Astrocyte (in vitro differentiated cells and primary cell): ENCODE data around the gene ASCL5. TPM values are rescaled to one million over a fixed set of nuclear protein-coding genes. Genes with fewer than 3 reads are reported as not detected.

ENCODE experiments used
- DNase-seq: peaks from one replicate; pipeline ENCODE4 v3.0.0-alpha.2; 2010; ENCODE audit warnings: low read depth
- FAIRE-seq: peaks from 2 replicates; lab custom pipeline; 2011; peaks lifted over from hg19 to GRCh38; lab: Jason Lieb, UNC
- H2AFZ ChIP-seq: 2 replicates; pipeline ENCODE4 v1.6.0; 2012; ENCODE audit warnings: low read depth, low read length, inconsistent platforms
- H3K27ac ChIP-seq: 2 replicates; pipeline ENCODE4 v1.5.1; 2011; ENCODE audit warnings: low read depth, low read length, inconsistent platforms
- H3K27me3 ChIP-seq: 2 replicates; pipeline ENCODE4 v1.6.0; 2011; ENCODE audit warnings: low read length, inconsistent platforms; ENCODE audit not compliant: insufficient read depth
- H3K36me3 ChIP-seq: 2 replicates; pipeline ENCODE4 v1.5.1; 2011; ENCODE audit warnings: low read length, inconsistent platforms; ENCODE audit not compliant: insufficient read depth
- H3K4me1 ChIP-seq: 2 replicates; pipeline ENCODE4 v1.5.1; 2011; ENCODE audit warnings: low read length, inconsistent platforms; ENCODE audit not compliant: insufficient read depth
- H3K4me2 ChIP-seq: 2 replicates; pipeline ENCODE4 v1.6.0; 2012; ENCODE audit warnings: low read length, inconsistent platforms
- H3K4me3 ChIP-seq: 2 replicates; pipeline ENCODE4 v1.5.1; 2011; ENCODE audit warnings: low read depth, mild to moderate bottlenecking, low read length, inconsistent platforms; ENCODE audit not compliant: insufficient read depth
- H3K79me2 ChIP-seq: 2 replicates; pipeline ENCODE4 v1.6.0; 2012; ENCODE audit warnings: mild to moderate bottlenecking, low read length, inconsistent platforms; ENCODE audit not compliant: insufficient read depth
- H3K9ac ChIP-seq: 2 replicates; pipeline ENCODE4 v1.6.0; 2012; ENCODE audit warnings: mild to moderate bottlenecking, low read length, inconsistent platforms
- H3K9me3 ChIP-seq: 2 replicates; pipeline ENCODE4 v1.5.1; 2012; ENCODE audit warnings: low read depth, mild to moderate bottlenecking, low read length, inconsistent platforms; ENCODE audit not compliant: insufficient read depth
- H4K20me1 ChIP-seq: 2 replicates; pipeline ENCODE4 v1.6.0; 2012; ENCODE audit warnings: low read length, inconsistent platforms; ENCODE audit not compliant: insufficient read depth
- H3K27ac Mint-ChIP-seq: one replicate; pipeline ENCODE4 v1.8.0; 2021; ENCODE audit warnings: mild to moderate bottlenecking, mixed read lengths; ENCODE audit not compliant: unreplicated experiment
- H3K27me3 Mint-ChIP-seq: one replicate; pipeline ENCODE4 v1.8.0; 2021; ENCODE audit warnings: low read depth, mixed read lengths; ENCODE audit not compliant: unreplicated experiment
- H3K36me3 Mint-ChIP-seq: one replicate; pipeline ENCODE4 v1.8.0; 2021; ENCODE audit warnings: low read depth, mixed read lengths; ENCODE audit not compliant: unreplicated experiment
- H3K4me1 Mint-ChIP-seq: one replicate; pipeline ENCODE4 v1.8.0; 2021; ENCODE audit warnings: low read depth, mixed read lengths; ENCODE audit not compliant: unreplicated experiment
- H3K4me3 Mint-ChIP-seq: one replicate; pipeline ENCODE4 v1.8.0; 2021; ENCODE audit warnings: mild to moderate bottlenecking, moderate library complexity, mixed read lengths; ENCODE audit not compliant: unreplicated experiment
- H3K9me3 Mint-ChIP-seq: one replicate; pipeline ENCODE4 v1.8.0; 2021; ENCODE audit warnings: mild to moderate bottlenecking, mixed read lengths; ENCODE audit not compliant: unreplicated experiment
- CTCF ChIP-seq: IDR thresholded peaks from 2 replicates; pipeline ENCODE4 v1.5.1; 2011; ENCODE audit warnings: low read depth, mild to moderate bottlenecking, inconsistent platforms, low read length, moderate library complexity; ENCODE audit not compliant: insufficient read depth
- EZH2 ChIP-seq: IDR thresholded peaks from 2 replicates; pipeline ENCODE4 v1.6.1; 2012; ENCODE audit warnings: mild to moderate bottlenecking, low read length, inconsistent platforms; ENCODE audit not compliant: insufficient read depth
- total RNA-seq: library from RNA; stranded (reverse); gene quantifications from 2 replicates; pipeline ENCODE4 v1.2.1, GENCODE V29; 2021

The ASCL5 gene
- total RNA-seq, 1 donor from 2014 or later = not detected

- Histone ChIP-seq H3K27me3 (peaks cover 9% of the 10 kb centered on the region), H3K36me3 (peaks cover 7% of the 10 kb centered on the region), H3K79me2 (peaks cover 14% of the 10 kb centered on the region), H3K9ac (no peak overlapping the region), H3K4me2 (no peak overlapping the region), H3K9me3 (no peaks in the 10 kb centered on the region), H2AFZ (no peak overlapping the region), H3K4me1 (peaks cover 7% of the 10 kb centered on the region), H3K27ac (no peak overlapping the region), H4K20me1 (no peaks in the 10 kb centered on the region), H3K4me3 (no peak overlapping the region)
- Mint-ChIP-seq H3K4me1 (peaks cover 3% of the 10 kb centered on the region), H3K36me3 (peaks cover 7% of the 10 kb centered on the region), H3K27ac (no peak overlapping the region), H3K27me3 (peaks cover 20% of the 10 kb centered on the region), H3K4me3 (no peak overlapping the region), H3K9me3 (no peaks in the 10 kb centered on the region)
- no peak for DNase-seq
- TF ChIP-seq CTCF (no peak), EZH2 (no peak)
- FAIRE-seq = no peak
Observed at GRCh38 chr1:201155354-201155753, 28.4 kb upstream of the ASCL5 start.

- no peak for FAIRE-seq
- peak; percentile 76 for DNase-seq
- Histone ChIP-seq H3K79me2 (peaks cover 14% of the 10 kb centered on the region), H3K4me3 (peak within 1 kb of the TSS; percentile 80), H3K9ac (peak within 1 kb of the TSS; percentile 83), H3K27me3 (peaks cover 9% of the 10 kb centered on the region), H2AFZ (peak within 1 kb of the TSS; percentile 83), H3K4me1 (peaks cover 7% of the 10 kb centered on the region), H4K20me1 (peaks cover 3% of the 10 kb centered on the region), H3K27ac (peak within 1 kb of the TSS; percentile 53), H3K4me2 (peak within 1 kb of the TSS; percentile 97), H3K36me3 (peaks cover 10% of the 10 kb centered on the region), H3K9me3 (no peaks in the 10 kb centered on the region)
- peaks cover 7% of the 10 kb centered on the region for H3K36me3 Mint-ChIP-seq
- H3K27ac Mint-ChIP-seq = peak within 1 kb of the TSS; percentile 88
- no peak for TF ChIP-seq CTCF
- no peak for TF ChIP-seq EZH2
- peaks cover 16% of the 10 kb centered on the region for H3K27me3 Mint-ChIP-seq
- peaks cover 3% of the 10 kb centered on the region for H3K4me1 Mint-ChIP-seq
- no peaks in the 10 kb centered on the region for H3K9me3 Mint-ChIP-seq
- H3K4me3 Mint-ChIP-seq = peak within 1 kb of the TSS; percentile 96
Observed at GRCh38 chr1:201154389-201155165, 27.6 kb upstream of the ASCL5 start, which contains the start of gene TMEM9. TSS of gene TMEM9 (minus strand) at chr1:201154474. CDS start at chr1:201153923, 551 bp downstream.
